Astrocyte of the hippocampus (primary cell): ENCODE results near the gene AQP12A.
"Not testable (repeated sequence)": the region's sequence is repeated elsewhere in the genome, so short reads cannot be mapped to it uniquely, and the experiment has no call there.

Experiments
- DNase-seq: peaks from one replicate; pipeline ENCODE4 v3.0.0; 2011; ENCODE audit warnings: low read depth, low spot score

AQP12A gene

DNA sequence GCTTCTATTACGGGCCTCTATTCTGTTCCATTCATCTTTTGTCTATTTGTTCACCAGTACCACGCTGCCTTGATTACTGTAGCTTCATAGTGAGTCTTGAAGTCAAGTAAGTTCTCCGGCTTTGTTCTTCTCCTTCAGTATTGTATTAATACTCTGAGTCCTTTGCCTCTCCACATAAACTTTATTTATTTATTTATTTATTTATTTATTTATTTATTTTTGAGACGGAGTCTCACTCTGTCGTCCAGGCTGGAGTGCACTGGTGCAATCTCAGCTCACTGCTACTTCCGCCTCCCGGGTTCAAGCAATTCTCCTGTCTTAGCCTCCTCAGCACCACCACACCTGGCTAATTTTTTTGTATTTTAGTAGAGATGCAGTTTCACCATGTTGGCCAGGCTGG lies 31.8 kb upstream of the AQP12A start:
- DNase-seq, result not testable (repeated sequence)

DNA sequence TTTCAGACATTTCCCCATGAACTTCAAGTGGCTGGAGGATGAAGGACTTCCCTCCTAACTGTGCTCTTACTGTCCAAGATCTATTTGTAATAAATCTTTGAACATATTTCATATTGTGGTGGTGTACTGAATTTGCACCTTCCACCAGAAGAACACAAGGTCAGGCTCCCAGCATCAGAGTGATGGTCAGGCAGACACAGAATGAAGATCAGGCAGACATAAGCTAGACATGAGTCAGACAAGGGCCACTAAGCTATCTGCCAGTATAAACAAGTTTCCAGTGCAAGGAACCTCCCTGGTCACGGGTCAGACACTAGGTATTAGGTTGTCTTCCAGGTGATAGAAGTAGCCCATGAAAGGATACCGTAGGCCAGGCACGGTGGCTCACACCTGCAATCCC lies 29.0 kb upstream of the AQP12A start:
- no peak for DNase-seq

- no peak for DNase-seq
Measured at GRCh38 chr2:240663546-240664190, 28.0 kb upstream of the AQP12A start.

DNA sequence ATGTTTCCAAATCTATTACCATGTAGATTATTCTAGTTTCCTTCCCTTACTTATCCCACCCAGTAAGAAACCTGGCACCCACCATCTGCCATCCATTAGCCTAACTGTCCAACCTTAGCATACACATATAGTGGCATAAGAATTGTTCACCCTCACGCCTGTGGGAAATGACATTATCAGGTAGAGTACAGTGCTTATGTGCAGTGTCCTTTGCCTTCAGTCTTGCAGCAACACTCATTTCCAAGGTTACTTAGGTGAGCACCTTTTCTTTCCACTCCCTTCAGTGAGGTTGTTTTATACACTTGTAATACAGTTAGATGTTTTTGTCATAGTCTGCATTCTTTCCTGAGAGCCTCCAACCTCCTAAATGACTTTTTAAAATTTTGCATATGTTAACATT lies 27.0 kb upstream of the AQP12A start:
- no peak for DNase-seq

- no peak for DNase-seq
Measured at GRCh38 chr2:240670402-240670801, 21.3 kb upstream of the AQP12A start.

DNA sequence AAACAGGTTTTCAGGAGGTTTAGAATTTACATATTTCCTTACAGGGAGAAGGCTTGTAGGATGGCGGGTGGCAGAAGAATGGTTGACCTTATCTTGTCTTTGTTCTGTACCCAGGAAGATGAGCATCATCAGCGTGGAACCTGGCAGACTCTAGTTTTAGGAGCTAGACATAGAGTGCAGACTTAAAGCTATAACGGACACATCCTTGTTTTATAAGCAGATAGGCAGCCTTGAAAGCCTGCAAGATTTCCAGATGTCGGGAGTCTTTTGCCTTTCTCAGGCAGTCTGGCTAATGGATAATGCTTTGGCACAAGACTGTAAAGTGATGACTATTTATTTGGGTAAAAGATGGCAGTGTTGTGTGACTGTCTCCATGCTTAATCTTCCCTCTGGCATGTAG lies 20.7 kb upstream of the AQP12A start:
- DNase-seq, result no peak

- no peak for DNase-seq
Measured at GRCh38 chr2:240672076-240672700, 19.5 kb upstream of the AQP12A start.

- DNase-seq, result no peak
Measured at GRCh38 chr2:240672701-240673190, 18.9 kb upstream of the AQP12A start.

DNA sequence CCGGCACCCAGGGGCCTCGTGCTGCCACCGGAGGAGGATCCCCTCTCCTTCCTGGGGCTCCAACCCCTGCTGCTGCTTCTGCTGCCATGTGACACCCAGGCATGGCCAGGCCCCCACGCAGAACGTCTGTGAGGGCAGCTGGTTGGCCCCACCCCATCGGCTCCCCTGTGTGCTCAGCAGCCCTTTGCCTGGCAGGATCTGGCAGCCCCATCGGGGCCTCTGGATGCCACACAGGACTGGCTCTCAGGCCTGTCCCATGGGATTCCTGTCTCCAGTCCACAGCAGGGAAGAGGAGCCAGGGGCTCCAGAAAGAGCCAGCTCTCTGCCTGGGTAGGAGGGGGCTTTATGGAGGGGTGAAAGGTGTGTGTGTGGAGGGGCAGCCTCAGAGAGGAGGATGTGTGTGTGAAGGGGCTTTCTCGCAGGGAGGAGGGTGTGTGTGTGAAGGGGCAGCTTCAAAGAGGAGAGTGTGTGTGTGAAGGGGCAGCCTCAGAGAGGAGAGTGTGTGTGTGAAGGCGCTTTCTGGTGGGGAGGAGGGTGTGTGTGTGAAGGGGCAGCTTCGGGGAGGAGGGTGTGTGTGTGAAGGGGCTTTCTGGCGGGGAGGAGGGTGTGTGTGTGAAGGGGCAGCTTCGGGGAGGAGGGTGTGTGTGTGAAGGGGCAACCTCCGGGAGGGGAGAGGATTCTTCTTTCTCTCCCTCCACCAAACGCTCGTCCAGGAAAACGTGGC lies 17.0 kb upstream of the AQP12A start:
- DNase-seq, result not testable (repeated sequence)

DNA sequence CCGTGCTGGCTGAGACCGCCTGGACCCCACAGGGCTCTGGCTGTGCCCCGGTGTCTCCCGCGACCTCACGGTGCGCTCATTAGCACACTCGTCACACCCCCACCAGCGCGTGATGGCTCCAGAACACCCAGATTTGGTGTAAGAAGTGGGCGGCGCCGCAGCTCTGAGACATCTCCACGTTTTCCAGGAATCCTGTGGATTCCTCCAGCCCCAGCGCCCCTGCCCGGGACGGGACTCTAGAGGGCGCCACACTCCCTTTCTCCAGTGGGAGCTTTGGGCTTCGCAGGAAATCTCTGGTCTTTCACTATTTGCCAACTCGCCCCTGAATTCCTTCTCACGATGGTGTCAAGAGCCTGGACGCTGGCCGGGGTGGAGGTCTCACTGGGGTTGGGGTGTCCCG lies 16.3 kb upstream of the AQP12A start:
- DNase-seq, result not testable (repeated sequence)

GRCh38 chr2:240678043-240678442 lies 13.6 kb upstream of the AQP12A start:
- DNase-seq, result not testable (repeated sequence)

DNA sequence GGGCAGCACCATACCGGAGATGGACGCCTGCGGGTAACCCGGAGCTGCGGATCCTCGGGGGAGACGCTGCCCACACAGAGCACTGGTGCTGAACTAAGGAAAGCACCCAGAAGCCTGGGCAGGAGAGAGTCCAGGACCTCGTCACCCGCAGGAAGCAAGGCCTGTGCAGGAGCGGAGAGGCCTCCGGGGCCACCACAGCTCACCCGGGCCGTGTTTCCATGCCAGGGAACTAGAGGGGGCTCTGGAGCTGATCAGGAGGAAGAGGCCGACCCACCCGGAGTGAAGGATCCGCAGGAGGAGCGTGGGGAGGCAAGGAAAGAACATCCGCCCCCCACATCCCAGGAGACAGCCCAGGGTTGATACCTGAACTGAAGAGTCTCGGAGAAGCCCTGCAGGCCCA lies 12.8 kb upstream of the AQP12A start:
- not testable (repeated sequence) for DNase-seq

DNA sequence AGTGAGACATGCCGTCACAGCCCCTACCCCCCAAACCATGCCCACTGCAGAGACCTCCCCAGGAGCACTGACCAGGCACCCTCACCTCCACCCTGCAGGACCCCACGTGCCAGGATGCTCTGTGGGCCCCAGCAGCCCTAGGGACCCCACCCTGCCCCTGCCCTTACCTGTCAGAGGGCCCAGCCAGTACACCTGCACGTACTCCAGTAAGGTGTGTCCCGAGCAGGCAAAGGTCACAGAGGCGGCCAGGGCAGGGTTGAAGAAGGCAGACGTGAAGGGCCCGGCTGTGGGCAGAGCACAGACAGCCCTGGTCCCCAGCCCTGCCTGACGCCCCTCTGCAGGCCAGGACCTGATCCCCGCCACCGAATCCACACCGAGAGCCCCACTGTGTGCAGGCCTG lies 11.5 kb upstream of the AQP12A start:
- DNase-seq, result not testable (repeated sequence)

DNA sequence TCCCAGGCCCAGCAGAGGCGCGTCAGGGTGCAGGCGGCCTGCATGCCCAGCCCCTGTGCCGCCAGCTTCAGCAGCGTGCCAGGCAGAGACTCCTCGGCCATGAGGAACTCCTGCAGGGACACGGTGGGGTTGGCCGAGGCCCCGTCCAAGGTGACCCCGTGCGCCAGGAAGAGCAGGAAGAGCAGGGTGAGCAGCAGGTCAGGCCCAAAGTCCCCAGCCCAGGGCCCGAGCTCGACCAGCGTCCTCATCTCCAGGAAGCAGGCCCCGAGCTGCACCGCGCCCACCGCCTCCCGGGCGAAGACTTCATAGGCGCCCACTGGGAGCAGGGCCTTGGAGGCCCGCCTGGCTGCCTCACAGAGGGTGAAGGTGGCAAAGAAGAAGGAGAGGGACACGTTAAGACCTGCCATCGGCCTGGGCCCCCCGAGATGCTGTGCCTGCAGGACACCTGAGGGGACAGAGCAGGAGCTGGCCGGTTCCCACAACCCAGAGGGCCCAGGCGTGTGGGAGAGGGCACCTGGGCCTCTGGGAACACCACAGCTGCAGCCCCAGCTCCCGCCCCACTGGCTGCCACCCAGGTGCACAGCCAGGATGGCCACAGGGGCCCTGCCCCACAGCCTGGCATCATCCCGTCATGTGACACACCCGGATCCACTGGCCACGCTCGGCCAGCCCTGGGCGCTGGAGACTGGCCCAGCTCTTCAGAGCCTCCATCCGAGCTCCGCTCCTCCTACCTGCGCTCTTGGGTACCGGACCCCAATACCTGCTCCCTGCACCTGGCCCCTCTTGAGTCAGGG lies 9.0 kb upstream of the AQP12A start, which contains the start of gene AQP12B:
Gene AQP12B (minus strand): TSS at position 455 of the 794 bp plus-strand sequence. CDS start 48 bp downstream, at position 407.
- DNase-seq, result not testable (repeated sequence)

GRCh38 chr2:240683329-240683979 lies 8.2 kb upstream of the AQP12A start:
- not testable (repeated sequence) for DNase-seq

GRCh38 chr2:240683980-240684728 lies 7.5 kb upstream of the AQP12A start:
- DNase-seq, result not testable (repeated sequence)

DNA sequence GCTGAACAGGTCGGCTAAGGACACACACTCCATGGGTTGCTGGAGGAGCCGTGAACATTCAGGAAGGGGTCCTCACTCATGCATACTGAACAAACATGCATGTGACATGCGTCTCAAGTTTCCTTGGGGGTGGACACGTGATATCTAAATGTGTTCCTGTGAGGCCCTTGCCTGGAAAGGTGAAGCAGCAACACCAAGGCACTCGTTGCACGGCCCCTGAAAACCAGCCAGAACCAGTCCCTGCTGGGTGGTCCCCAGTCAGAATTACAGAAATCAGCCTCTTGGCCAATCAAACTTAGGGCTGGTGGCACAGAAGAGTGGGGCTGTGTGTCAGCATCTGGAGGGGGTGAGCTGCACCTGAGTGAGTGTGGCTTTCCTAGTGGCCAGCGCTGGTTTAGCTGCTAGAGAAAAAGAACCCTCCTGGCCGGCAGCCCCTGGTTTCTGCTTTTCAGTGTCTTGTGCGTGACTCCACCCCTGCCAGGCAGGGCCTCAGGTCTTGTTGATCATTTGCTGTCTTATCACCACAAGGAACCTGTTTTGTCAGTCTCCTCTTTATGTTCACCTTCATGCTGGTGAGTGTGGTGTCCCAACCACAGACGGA lies 5.8 kb upstream of the AQP12A start:
- no peak for DNase-seq

- DNase-seq, result no peak
Measured at GRCh38 chr2:240686460-240686859, 5.2 kb upstream of the AQP12A start.

- no peak for DNase-seq
Measured at GRCh38 chr2:240687045-240687740, 4.5 kb upstream of the AQP12A start.
